ENCODE results near the gene RNF214.
A peak's percentile ranks its signal among the peaks of the same experiment; 100 is the strongest.
"Not testable (repeated sequence)": the region's sequence is repeated elsewhere in the genome, so short reads cannot be mapped to it uniquely, and the experiment has no call there.

Gene RNF214

DNA sequence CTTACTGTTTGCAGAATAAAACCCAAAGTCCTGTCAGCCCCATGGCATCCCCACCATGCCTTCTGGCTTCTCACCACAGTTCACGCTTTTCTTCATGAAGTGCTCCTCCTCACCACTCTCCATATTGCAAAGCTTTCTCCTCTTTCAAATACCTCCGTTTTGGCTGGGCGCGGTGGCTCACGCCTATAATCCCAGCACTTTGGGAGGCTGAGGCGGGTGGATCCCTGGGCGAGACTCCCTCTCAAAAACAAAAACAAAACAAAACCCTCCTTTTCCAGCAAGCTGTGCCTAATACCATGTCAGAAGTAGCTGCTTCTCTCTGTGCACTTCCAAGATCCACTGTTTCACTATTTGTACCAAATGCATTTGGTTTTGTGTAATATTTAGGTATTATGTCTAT is 76.8 kb downstream of the RNF214 start:
- CTCF ChIA-PET: interaction anchor here (0.9 kb wide), 1 partner anchor 15 kb away, joined by 3 read pairs; no protein-coding TSS in a partner anchor
- no peaks in the 10 kb centered on the region for H3K9me3 Mint-ChIP-seq
- no peak for DNase-seq
- peaks cover 3% of the 10 kb centered on the region for H3K4me1 Mint-ChIP-seq
- H3K4me3 Mint-ChIP-seq: no peak overlapping the region
- peaks cover 53% of the 10 kb centered on the region for H3K27me3 Mint-ChIP-seq
- H3K36me3 Mint-ChIP-seq: no peaks in the 10 kb centered on the region
- H3K27ac Mint-ChIP-seq: no peak overlapping the region

DNA sequence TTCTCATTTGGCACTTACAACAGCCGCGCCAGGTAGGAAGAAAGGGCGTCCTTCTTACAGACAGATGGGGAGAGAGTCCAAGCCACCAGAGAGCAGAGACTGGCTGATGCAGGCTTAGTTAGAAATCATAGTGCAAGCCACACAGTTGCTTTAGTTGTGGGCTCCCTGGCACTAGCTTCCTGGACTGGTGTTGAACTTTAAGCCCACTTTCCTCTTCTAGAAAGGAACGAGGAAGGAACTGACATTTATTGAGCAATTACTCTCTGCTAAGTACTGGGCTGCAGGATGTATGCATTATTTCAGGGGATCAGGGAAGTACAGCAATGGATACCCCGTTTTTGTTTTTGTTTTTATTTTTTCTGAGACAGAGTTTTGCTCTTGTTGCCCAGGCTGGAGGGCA is 80.6 kb downstream of the RNF214 start:
- Mint-ChIP-seq H3K9me3 (no peaks in the 10 kb centered on the region), H3K27ac (no peak overlapping the region), H3K27me3 (peaks cover 74% of the 10 kb centered on the region), H3K4me1 (peaks cover 11% of the 10 kb centered on the region), H3K36me3 (no peaks in the 10 kb centered on the region), H3K4me3 (no peak overlapping the region)
- CTCF ChIA-PET: no interaction called here
- DNase-seq: no peak

DNA sequence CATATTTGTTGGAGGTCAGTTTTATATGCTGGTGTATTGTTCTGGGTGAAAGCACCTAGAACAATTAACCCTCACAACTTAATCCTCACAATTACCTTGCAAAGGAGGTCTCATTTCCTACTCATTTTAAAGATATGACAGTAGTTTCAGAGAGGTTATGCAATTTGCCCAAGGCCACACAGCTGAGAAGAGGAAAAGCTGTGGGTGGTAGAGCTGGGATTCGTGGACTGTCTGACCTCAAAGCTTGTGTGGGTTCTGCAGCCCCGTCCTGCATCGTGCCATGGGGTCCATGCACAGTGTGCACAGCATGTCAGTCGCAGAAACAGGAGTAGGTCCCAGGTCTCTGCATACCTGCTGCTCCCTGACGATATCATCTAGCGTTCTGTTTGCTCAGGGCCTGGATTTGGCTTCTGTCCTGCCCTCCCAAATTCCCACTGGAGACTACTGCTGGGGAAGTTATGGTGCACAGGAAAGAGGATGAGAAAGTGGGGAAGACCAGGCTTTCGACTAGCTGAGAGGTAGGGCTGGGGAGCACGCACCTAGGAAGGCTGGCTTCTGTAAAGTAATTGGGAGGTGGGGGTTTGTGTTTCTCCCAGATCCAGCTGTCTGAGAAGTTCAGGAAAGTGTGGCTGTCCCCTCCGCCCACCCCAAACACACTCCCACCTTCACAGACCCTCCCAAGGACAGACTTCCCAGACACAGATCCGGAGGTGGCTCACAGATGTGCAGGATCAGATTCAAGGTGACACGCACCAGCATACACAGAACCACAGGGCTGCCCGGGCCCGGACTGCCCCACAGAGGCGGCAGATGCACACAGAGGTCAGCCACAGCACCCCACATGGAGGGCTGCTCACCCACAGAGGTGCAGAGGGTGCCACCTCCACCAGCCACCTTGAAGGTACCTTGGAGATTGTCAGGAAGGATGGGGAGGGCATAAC is 81.6 kb downstream of the RNF214 start:
- no peak for DNase-seq
- Mint-ChIP-seq H3K9me3 (no peaks in the 10 kb centered on the region), H3K4me1 (peaks cover 9% of the 10 kb centered on the region), H3K27ac (no peak overlapping the region), H3K4me3 (no peak overlapping the region), H3K27me3 (peaks cover 76% of the 10 kb centered on the region), H3K36me3 (no peaks in the 10 kb centered on the region)
- CTCF ChIA-PET: interaction anchor here (1.6 kb wide), 1 partner anchor 14 kb away, joined by 4 read pairs; the partner anchor contains the start of gene CEP164

DNA sequence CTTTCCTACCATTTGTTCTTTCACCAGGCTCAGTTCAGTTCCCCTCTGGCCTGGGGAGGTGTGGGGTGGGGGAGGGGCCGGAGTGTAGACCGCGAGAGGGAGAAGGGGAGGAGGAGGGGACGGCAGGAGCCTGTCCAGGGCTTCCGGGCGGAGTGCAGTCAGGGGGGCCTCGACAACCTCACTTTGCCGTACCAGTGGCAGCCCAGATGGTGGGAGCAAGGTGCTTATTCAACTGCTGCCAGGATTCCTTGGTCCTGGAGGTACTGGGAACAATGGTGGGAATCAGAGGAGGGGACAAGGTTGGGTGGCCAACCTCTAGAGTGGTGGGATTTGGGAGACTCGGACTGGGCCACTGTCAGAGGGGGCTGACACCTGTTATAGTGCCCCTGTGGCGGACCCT is 82.4 kb downstream of the RNF214 start:
- Mint-ChIP-seq H3K27me3 (peaks cover 74% of the 10 kb centered on the region), H3K4me3 (peak overlapping the region; percentile 46), H3K9me3 (no peaks in the 10 kb centered on the region), H3K27ac (no peak overlapping the region), H3K4me1 (peaks cover 9% of the 10 kb centered on the region), H3K36me3 (no peaks in the 10 kb centered on the region)
- CTCF ChIA-PET: interaction anchor here (1.6 kb wide), 1 partner anchor 13 kb away, joined by 4 read pairs; the partner anchor contains the start of gene CEP164
- DNase-seq: no peak

DNA sequence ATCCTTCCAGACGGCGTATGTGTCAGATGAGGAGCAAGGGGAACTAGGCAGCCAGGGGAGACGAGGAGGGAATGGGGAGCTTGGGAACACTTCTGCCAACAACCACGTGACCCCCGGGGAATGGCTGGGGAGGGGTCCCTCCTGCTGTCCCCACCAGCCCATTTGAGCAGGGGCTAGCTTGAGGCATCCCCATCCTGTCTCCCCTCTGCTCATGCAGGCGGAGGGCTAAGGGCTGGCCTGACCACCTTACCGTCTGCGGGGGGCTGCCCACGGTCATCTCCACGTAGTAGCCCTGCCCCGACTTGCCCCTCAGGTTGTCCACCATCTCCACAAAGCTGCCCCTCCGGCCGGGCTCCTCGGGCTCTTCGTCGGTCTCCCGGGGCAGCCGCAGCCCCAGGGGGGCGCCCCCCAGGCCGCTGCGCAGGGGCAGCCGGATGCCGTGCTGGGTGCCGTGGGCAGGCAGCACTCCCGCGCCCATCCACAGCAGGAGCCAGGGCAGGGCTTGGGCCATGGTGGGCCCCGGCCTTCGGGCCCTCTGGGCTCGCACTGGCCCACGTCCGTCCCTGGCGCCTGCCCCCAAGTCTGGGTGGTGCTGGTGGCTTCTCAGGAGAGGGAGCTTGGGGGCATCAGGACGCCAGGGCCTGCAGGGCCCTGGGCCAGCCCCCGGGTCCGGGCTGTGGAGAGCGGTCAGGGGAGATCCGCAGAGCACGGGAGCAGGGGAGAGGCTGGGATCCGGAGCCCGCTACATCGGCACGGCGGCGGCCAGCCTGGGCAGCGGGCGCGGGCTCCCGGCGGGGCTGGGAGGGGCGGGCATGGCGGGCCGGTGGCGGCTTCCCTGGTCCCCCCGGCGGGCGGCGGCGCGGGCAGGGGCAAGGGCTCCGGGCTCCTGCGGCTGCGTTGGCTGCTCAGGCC is 83.1 kb downstream of the RNF214 start:
- peaks cover 72% of the 10 kb centered on the region for H3K27me3 Mint-ChIP-seq
- H3K27ac Mint-ChIP-seq: no peak overlapping the region
- CTCF ChIA-PET: interaction anchor here (1.6 to 1.7 kb wide), 2 partner anchors 13 to 16 kb away, joined by 3 to 4 read pairs; partner anchors contain the start of gene CEP164
- no peaks in the 10 kb centered on the region for H3K9me3 Mint-ChIP-seq
- no peak for DNase-seq
- H3K4me1 Mint-ChIP-seq: peaks cover 9% of the 10 kb centered on the region
- peak overlapping the region; percentile 64 for H3K4me3 Mint-ChIP-seq
- no peaks in the 10 kb centered on the region for H3K36me3 Mint-ChIP-seq

DNA sequence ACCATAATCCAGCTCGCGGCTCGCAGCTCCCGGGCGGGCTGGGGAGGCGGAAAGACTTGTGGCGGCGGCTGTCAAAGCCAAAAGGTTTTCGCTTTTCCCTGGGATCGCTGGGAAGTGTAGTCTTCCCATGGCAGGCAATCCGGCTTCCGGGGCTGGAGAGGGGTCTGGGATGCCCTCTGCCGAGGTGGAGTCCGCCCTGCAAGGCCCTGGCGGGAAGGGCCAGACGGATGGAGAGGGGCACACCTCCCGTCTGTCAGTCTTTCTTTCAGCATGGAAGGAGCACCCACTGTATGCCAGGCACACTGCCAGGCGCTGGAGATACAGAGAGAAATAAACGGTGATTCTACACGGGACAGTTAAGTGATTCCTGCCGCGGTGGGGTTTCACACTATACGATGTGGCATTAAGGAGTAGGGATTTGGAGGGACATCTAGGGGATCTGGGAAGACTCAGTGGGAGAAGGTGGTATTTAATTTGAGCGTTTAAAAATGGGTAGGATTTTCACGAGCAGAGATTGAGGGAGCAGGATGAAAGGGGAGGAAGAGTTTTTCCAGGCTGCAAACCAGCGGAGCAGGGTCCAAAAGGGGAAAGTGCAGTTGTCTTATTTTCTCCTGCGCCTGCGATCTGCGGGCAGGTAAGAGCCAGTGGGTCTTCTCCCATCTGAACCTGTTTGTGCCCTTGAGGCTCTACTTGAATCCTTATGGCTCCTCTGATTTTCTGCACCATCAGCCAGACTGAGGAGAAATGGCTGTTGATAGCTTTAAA is 83.9 kb downstream of the RNF214 start, which contains the start of gene BACE1:
Gene BACE1 (minus strand): TSS at position 60 of the 765 bp plus-strand sequence. CDS start 461 bp downstream, outside the sequence.
- H3K9me3 Mint-ChIP-seq: no peaks in the 10 kb centered on the region
- H3K27ac Mint-ChIP-seq: no peak within 1 kb of the TSS
- H3K4me1 Mint-ChIP-seq: peaks cover 9% of the 10 kb centered on the region
- CTCF ChIA-PET: interaction anchor here (0.7 to 1.7 kb wide), 2 partner anchors 10 to 15 kb away, joined by 3 to 6 read pairs; no protein-coding TSS in a partner anchor
- peak; percentile 42 for DNase-seq
- H3K36me3 Mint-ChIP-seq: no peaks in the 10 kb centered on the region
- H3K27me3 Mint-ChIP-seq: peaks cover 64% of the 10 kb centered on the region
- peak within 1 kb of the TSS; percentile 64 for H3K4me3 Mint-ChIP-seq

DNA sequence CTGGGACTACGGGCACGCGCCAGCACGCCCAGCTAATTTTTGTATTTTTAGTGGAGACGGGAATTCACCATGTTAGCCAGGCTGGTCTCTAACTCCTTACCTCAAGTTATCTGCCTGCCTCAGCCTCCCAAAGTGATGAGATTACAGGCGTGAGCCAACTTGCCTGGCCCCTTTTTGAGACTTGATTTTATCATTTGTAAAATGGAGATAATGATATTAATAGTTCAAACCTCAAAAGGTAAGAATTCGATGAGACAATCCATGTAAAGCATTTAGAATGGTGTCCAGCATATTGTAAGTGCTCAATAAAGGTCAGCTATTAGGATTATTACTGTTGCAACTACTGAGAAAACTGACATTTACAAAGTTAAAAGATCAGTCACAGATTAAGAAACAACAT is 86.3 kb downstream of the RNF214 start:
- H3K4me1 Mint-ChIP-seq: peaks cover 9% of the 10 kb centered on the region
- CTCF ChIA-PET: no interaction called here
- peaks cover 54% of the 10 kb centered on the region for H3K27me3 Mint-ChIP-seq
- H3K27ac Mint-ChIP-seq: no peak overlapping the region
- no peak for DNase-seq
- no peak overlapping the region for H3K4me3 Mint-ChIP-seq
- no peaks in the 10 kb centered on the region for H3K9me3 Mint-ChIP-seq
- no peaks in the 10 kb centered on the region for H3K36me3 Mint-ChIP-seq

DNA sequence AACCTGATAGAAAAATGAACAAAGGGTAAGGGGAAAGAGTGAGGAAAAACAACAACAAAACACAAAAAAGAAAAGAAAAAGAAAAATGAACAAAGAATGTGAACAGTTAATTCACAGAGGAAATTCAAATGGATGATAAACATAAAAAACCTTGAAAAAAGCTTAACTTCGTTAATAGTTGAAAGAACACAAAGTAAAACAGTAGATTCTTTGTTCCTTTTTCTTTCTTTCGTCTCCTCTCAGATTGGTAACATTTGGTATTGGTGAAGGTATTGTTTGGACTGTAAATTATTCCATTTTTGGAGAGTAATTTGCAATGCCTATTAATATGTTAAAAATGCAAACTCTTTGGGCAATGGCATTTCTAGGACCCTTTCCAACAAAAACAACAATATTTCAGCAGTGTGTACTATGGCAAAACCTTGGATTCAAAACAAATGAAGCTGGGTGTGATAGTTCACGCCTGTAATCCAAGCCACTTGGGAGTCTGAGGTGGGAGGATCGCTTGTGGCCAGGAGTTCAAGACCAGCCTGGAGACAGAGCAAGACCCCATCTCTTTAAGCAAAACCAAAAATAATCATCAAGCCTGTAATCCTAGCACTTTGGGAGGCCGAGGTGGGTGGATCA is 86.9 kb downstream of the RNF214 start:
- no peak for DNase-seq
- no peak overlapping the region for H3K4me3 Mint-ChIP-seq
- peaks cover 9% of the 10 kb centered on the region for H3K4me1 Mint-ChIP-seq
- no peaks in the 10 kb centered on the region for H3K9me3 Mint-ChIP-seq
- H3K27ac Mint-ChIP-seq: no peak overlapping the region
- H3K36me3 Mint-ChIP-seq: no peaks in the 10 kb centered on the region
- CTCF ChIA-PET: no interaction called here
- peaks cover 48% of the 10 kb centered on the region for H3K27me3 Mint-ChIP-seq

DNA sequence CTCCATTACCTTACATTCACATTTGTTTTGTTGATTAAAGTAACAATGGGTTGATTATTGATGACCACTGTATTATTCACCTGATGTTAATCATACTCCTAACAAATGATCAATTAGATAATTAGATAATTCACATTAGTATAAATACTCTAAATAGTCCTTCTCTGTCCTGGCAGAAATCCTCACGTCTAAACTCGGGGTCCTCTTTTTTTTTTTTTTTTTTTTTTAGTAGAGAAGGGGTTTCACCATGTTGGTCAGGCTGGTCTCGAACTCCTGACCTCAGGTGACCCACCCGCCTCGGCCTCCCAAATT is 94.7 kb downstream of the RNF214 start:
- not testable (repeated sequence) for H3K27me3 Mint-ChIP-seq, H3K36me3 Mint-ChIP-seq, H3K4me3 Mint-ChIP-seq, H3K9me3 Mint-ChIP-seq, H3K27ac Mint-ChIP-seq, DNase-seq
- H3K4me1 Mint-ChIP-seq: peaks cover 11% of the 10 kb centered on the region
- CTCF ChIA-PET: interaction anchor here (0.7 kb wide), 1 partner anchor 97 kb away, joined by 3 read pairs; no protein-coding TSS in a partner anchor

DNA sequence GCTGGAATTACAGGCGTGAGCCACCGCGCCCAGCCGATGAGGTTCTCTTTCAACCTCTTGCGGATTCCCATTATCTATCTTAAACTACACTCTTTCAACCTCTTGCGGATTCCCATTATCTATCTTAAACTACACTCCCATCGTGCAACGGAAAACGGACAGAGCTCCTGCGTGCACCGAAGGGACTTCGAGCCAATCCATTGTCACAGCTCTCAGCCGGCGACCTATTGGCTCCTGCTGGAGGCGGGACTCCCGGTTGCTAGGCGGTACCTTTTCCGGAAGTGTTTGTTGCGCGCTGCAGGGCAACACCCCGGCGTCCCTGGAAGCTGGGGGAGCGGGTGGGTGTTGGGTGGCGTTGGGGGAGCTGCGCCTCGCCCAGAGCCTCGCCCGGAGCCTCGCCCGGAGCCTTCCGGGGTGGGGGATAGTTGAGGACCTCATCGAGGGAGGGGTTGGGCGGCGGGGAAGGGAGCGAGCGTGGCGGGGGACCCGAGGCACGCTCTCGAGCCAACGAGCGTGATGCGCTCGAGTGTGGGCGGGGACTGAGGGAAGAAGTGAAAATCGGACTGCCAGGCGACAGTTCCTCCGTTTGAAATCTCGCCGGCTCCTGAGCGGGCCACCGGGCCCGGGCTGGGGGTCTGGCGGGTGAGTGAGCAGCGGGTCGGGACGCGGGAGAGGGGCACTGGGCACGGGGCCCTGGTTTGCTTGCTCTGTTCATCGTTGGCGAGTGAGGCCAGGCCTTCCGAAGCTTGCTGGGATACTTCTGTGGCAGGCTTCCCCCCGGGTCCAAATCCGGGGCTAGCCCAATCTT is 95.3 kb downstream of the RNF214 start, which contains the start of gene CEP164:
Gene CEP164 (plus strand): TSS at position 288 of the 808 bp plus-strand sequence. CDS start 10,733 bp downstream, outside the sequence.
- Mint-ChIP-seq H3K36me3 (peaks cover 4% of the 10 kb centered on the region), H3K9me3 (no peaks in the 10 kb centered on the region), H3K27ac (no peak within 1 kb of the TSS), H3K27me3 (peaks cover 5% of the 10 kb centered on the region), H3K4me3 (peak within 1 kb of the TSS; percentile 25), H3K4me1 (peaks cover 11% of the 10 kb centered on the region)
- CTCF ChIA-PET: interaction anchor here (0.6 to 1.2 kb wide), 3 partner anchors 13 to 725 kb away, joined by 3 to 4 read pairs (median 4); no protein-coding TSS in a partner anchor
- DNase-seq: peak; percentile 98

DNA sequence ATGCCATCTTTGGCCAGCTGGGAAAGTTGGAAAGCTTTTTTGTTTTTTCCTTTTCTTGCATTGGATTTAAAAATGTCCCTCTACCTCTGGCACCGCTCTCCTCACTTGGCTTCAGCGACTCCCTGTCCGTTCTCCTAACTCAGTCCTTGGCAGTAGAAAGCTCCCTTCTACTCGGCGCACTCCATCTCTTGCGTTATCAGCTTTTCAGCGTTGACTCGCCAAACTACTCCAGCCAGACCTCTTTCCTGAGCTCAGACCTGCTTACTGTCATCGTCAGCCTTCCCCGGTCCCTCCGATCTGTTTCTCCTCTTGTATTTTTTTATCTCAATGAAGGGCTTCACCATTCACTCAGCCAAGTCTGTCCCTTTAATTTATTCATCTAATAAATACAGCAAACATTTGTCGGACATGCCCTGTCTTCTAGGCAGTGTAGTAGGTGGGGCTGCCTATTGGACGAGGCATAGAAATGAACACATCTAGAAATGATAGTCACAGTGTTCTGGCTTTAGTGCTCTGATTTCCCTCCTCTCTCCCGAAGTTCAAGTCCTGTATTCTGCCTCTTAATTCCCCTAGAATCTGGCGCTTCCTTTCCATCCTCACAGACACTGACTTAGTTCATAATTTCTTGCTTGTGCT is 96.0 kb downstream of the RNF214 start:
- H3K27ac Mint-ChIP-seq: no peak overlapping the region
- peaks cover 4% of the 10 kb centered on the region for H3K36me3 Mint-ChIP-seq
- no peaks in the 10 kb centered on the region for H3K27me3 Mint-ChIP-seq
- DNase-seq: no peak
- H3K9me3 Mint-ChIP-seq: no peaks in the 10 kb centered on the region
- H3K4me1 Mint-ChIP-seq: peaks cover 11% of the 10 kb centered on the region
- no peak overlapping the region for H3K4me3 Mint-ChIP-seq
- CTCF ChIA-PET: interaction anchor here (0.6 to 1.2 kb wide), 2 partner anchors 14 to 724 kb away, joined by 4 read pairs; no protein-coding TSS in a partner anchor

DNA sequence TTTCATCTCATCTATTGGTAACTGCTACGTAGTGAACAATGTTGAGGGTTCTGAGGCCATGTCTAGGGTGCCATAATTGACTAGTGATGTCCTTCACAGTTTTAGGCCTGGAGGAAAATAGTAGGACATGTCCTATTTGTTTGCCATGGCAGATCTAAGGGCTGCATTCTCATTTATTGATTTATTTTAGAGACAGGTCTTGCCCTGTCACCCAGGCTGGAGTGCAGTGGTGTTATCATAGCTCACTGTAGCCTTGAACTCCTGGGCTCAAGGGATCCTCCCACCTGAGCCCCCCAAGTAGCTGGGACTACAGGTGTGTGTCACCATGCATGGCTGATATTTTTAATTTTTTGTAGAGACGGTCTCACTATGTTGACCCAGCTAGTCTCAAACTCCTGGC is 100.4 kb downstream of the RNF214 start:
- no peaks in the 10 kb centered on the region for H3K27me3 Mint-ChIP-seq
- no peaks in the 10 kb centered on the region for H3K9me3 Mint-ChIP-seq
- no peak overlapping the region for H3K4me3 Mint-ChIP-seq
- peaks cover 5% of the 10 kb centered on the region for H3K4me1 Mint-ChIP-seq
- H3K36me3 Mint-ChIP-seq: peaks cover 4% of the 10 kb centered on the region
- CTCF ChIA-PET: no interaction called here
- H3K27ac Mint-ChIP-seq: no peak overlapping the region
- no peak for DNase-seq

All from activated naive CD4-positive, alpha-beta T cell treated with anti-CD3 and anti-CD28 coated beads, Interleukin-2, amount 10 ng/mL, durations not matched to agents 7 days and 5 days (primary cell).